Trophoblast cell (in vitro differentiated cells and primary cell): ENCODE results near the gene REC8.

Experiments used
- DNase-seq, 2 donors: peaks; one replicate each; pipeline ENCODE4 v3.0.0-alpha.2; 2016
- H2AFZ ChIP-seq: 2 replicates; pipeline ENCODE4 v1.6.1; 2013; ENCODE audit warnings: low read length, moderate library complexity, mild to moderate bottlenecking; ENCODE audit not compliant: insufficient read depth, poor library complexity
- H2AK5ac ChIP-seq: 2 replicates; pipeline ENCODE4 v1.6.1; 2013; ENCODE audit warnings: mild to moderate bottlenecking, low read length
- H2BK120ac ChIP-seq: 2 replicates; pipeline ENCODE4 v1.6.1; 2013; ENCODE audit warnings: low read length, mild to moderate bottlenecking, moderate library complexity; ENCODE audit not compliant: insufficient read depth, poor library complexity
- H2BK12ac ChIP-seq: 2 replicates; pipeline ENCODE4 v1.6.1; 2013; ENCODE audit warnings: mild to moderate bottlenecking, low read length, moderate library complexity
- H2BK5ac ChIP-seq: 2 replicates; pipeline ENCODE4 v1.6.1; 2013; ENCODE audit warnings: low read length, low read depth, moderate library complexity, mild to moderate bottlenecking; ENCODE audit not compliant: poor library complexity
- H3K14ac ChIP-seq: 2 replicates; pipeline ENCODE4 v1.6.1; 2013; ENCODE audit warnings: mild to moderate bottlenecking, low read length
- H3K18ac ChIP-seq: 2 replicates; pipeline ENCODE4 v1.6.1; 2013; ENCODE audit warnings: mild to moderate bottlenecking, low read length
- H3K23ac ChIP-seq: 2 replicates; pipeline ENCODE4 v1.6.1; 2013; ENCODE audit warnings: low read length
- H3K27ac ChIP-seq: 2 replicates; pipeline ENCODE4 v1.5.1; 2013; ENCODE audit warnings: low read depth, mild to moderate bottlenecking, inconsistent platforms, low read length, moderate library complexity
- H3K27me3 ChIP-seq: 2 replicates; pipeline ENCODE4 v1.6.1; 2013; ENCODE audit warnings: inconsistent platforms, mild to moderate bottlenecking, low read length, moderate library complexity; ENCODE audit not compliant: insufficient read depth
- H3K36me3 ChIP-seq, 2 experiments: 1 replicate in 1 of 2; 2 replicates in 1 of 2; pipeline ENCODE4 v1.6.1; 2013; ENCODE audit warnings: low read length in 2 of 2, mild to moderate bottlenecking in 2 of 2, moderate library complexity in 1 of 2; ENCODE audit not compliant: insufficient read depth in 2 of 2, control insufficient read depth in 1 of 2
- H3K4ac ChIP-seq: 2 replicates; pipeline ENCODE4 v1.6.1; 2013; ENCODE audit warnings: low read depth, mild to moderate bottlenecking, low read length, moderate library complexity
- H3K4me1 ChIP-seq, 2 experiments: 1 replicate in 1 of 2; 2 replicates in 1 of 2; pipeline ENCODE4 v1.6.1; 2013; ENCODE audit warnings: low read length in 2 of 2, mild to moderate bottlenecking in 2 of 2, moderate library complexity in 1 of 2; ENCODE audit not compliant: insufficient read depth in 2 of 2, control insufficient read depth in 1 of 2
- H3K4me2 ChIP-seq: 2 replicates; pipeline ENCODE4 v1.6.1; 2013; ENCODE audit warnings: inconsistent platforms, mild to moderate bottlenecking, low read length, moderate library complexity
- H3K4me3 ChIP-seq: 2 replicates; pipeline ENCODE4 v1.5.1; 2013; ENCODE audit warnings: mild to moderate bottlenecking, low read depth, low read length, inconsistent platforms
- H3K79me1 ChIP-seq: one replicate; pipeline ENCODE4 v1.6.1; 2013; ENCODE audit warnings: low read length
- H3K79me2 ChIP-seq: 2 replicates; pipeline ENCODE4 v1.6.1; 2013; ENCODE audit warnings: low read length, mild to moderate bottlenecking; ENCODE audit not compliant: control insufficient read depth, insufficient read depth, poor library complexity
- H3K9ac ChIP-seq: 2 replicates; pipeline ENCODE4 v1.6.1; 2013; ENCODE audit warnings: mild to moderate bottlenecking, low read length
- H3K9me3 ChIP-seq: 2 replicates; pipeline ENCODE4 v1.6.1; 2013; ENCODE audit warnings: low read depth, mild to moderate bottlenecking, control low read depth, inconsistent platforms, low read length; ENCODE audit not compliant: insufficient read depth
- H4K12ac ChIP-seq: 2 replicates; pipeline ENCODE4 v1.6.1; 2013; ENCODE audit warnings: low read depth, mild to moderate bottlenecking, low read length, moderate library complexity
- H4K8ac ChIP-seq: 2 replicates; pipeline ENCODE4 v1.6.1; 2013; ENCODE audit warnings: low read depth, mild to moderate bottlenecking, low read length, moderate library complexity
- H4K91ac ChIP-seq: one replicate; pipeline ENCODE4 v1.6.1; 2013; ENCODE audit warnings: low read depth, mild to moderate bottlenecking, low read length, moderate library complexity
- WGBS: extraction: QIAGEN DNeasy Blood & Tissue Kit; methylation state at CpG from one replicate; pipeline ENCODE4 v1.1.7; 2013; ENCODE audit warnings: missing lambda C conversion rate; ENCODE audit not compliant: insufficient read length, insufficient coverage; ENCODE audit errors: extremely low coverage; 5-methylcytosine and 5-hydroxymethylcytosine counted together

Gene REC8

DNA sequence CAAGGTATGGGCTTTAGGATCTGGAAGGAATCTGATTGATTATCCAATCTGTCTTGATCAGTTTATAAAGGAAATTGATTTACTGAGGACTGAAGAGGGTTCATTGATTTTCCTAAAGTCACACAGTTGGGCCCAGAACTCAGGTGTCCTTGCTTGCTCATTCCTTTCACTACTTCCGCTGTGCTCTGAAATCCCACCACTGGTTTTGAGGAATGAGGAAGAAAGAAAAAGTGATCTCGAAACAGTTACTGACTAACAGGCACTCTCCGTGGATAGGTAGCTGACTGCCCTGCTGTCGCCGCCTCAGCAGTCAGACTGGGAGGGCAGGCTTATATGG, 41.5 kb upstream of the REC8 start, which contains the start of gene FITM1:
Gene FITM1, plus strand, starts transcription at position 280 of the 337 bp plus-strand sequence. CDS start 905 bp downstream, outside the sequence.
- H2AFZ ChIP-seq, result no peak within 1 kb of the TSS
- WGBS, result no CpG with 5 or more reads among the region's 5 CpGs
- no peak within 1 kb of the TSS for H2BK5ac ChIP-seq

DNA sequence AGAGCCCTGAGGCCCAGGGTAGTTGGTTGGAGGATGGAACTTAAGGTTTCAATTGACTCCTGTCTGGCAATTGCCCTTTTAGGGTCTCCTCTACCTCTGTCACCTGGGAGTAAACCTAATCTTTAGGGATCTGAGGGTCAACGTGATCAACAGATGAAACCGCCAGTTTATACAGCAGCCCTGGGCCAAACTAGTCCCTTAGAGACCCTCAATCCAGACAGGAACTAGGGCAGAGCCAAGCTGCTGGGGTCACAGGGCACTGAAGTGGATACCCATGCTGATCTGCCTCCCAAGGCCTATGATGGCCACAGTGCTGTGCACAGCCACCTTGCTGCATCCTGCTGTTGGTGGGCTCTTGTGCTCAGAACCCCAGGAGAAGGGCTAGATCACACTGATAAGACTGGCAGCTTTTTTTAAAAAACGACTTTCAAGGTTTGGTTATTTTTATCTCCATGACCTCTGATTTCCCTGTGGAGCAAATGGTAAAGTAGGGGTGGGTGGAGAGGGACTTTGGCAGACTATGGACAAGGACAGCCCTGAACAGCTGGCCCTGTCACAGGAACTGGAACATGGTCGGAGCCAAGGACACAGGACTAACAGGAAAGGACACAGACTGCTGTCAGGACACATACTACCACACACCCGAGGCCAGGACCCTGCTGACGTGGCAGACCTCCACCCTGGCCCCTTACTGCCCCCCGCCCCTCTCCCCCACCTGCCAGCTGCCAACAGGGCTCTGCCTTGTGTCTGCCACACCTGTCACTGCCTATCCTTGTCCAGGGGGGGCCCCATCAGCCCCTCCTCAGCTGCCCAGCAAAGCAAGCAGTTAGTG, 40.9 kb upstream of the REC8 start:
- no peak overlapping the region for H4K91ac ChIP-seq
- H3K4me1 ChIP-seq, result peaks cover 0 to 4% of the 10 kb centered on the region in 2 experiments
- no peak overlapping the region for H4K8ac ChIP-seq
- no peak overlapping the region for H3K23ac ChIP-seq
- no peak overlapping the region for H3K4ac ChIP-seq
- no peak overlapping the region for H2AK5ac ChIP-seq
- H3K27me3 ChIP-seq, result no peaks in the 10 kb centered on the region
- WGBS, result no CpG with 5 or more reads among the region's 7 CpGs
- no peak overlapping the region for H2BK5ac ChIP-seq
- H3K4me2 ChIP-seq, result no peak overlapping the region
- no peak overlapping the region for H3K27ac ChIP-seq
- no peak overlapping the region for H3K14ac ChIP-seq
- H3K36me3 ChIP-seq, result no peaks in the 10 kb centered on the region
- no peaks in the 10 kb centered on the region for H3K9me3 ChIP-seq
- H4K12ac ChIP-seq, result no peak overlapping the region
- no peak overlapping the region for H2BK12ac ChIP-seq
- DNase-seq, result no peak
- no peaks in the 10 kb centered on the region for H3K79me1 ChIP-seq
- H3K79me2 ChIP-seq, result no peaks in the 10 kb centered on the region
- H2AFZ ChIP-seq, result no peak overlapping the region
- no peak overlapping the region for H3K4me3 ChIP-seq
- H3K9ac ChIP-seq, result no peak overlapping the region
- H3K18ac ChIP-seq, result no peak overlapping the region
- no peak overlapping the region for H2BK120ac ChIP-seq

More for the DNA sequence above, 41.5 kb upstream of the REC8 start, which contains the start of gene FITM1:
- no peak within 1 kb of the TSS for H4K8ac ChIP-seq
- no peak within 1 kb of the TSS for H4K91ac ChIP-seq
- no peak within 1 kb of the TSS for H3K23ac ChIP-seq
- H3K9me3 ChIP-seq, result no peaks in the 10 kb centered on the region
- H3K79me2 ChIP-seq, result no peaks in the 10 kb centered on the region
- no peaks in the 10 kb centered on the region for H3K36me3 ChIP-seq
- H3K4ac ChIP-seq, result no peak within 1 kb of the TSS
- H3K14ac ChIP-seq, result no peak within 1 kb of the TSS
- H3K4me3 ChIP-seq, result no peak within 1 kb of the TSS
- H2BK120ac ChIP-seq, result no peak within 1 kb of the TSS
- no peak within 1 kb of the TSS for H3K4me2 ChIP-seq
- DNase-seq, result no peak
- H2AK5ac ChIP-seq, result no peak within 1 kb of the TSS
- no peak within 1 kb of the TSS for H3K9ac ChIP-seq
- no peak within 1 kb of the TSS for H2BK12ac ChIP-seq
- peaks cover 0 to 2% of the 10 kb centered on the region in 2 experiments for H3K4me1 ChIP-seq
- H4K12ac ChIP-seq, result no peak within 1 kb of the TSS
- H3K79me1 ChIP-seq, result no peaks in the 10 kb centered on the region
- H3K18ac ChIP-seq, result no peak within 1 kb of the TSS
- H3K27me3 ChIP-seq, result no peaks in the 10 kb centered on the region
- no peak within 1 kb of the TSS for H3K27ac ChIP-seq

DNA sequence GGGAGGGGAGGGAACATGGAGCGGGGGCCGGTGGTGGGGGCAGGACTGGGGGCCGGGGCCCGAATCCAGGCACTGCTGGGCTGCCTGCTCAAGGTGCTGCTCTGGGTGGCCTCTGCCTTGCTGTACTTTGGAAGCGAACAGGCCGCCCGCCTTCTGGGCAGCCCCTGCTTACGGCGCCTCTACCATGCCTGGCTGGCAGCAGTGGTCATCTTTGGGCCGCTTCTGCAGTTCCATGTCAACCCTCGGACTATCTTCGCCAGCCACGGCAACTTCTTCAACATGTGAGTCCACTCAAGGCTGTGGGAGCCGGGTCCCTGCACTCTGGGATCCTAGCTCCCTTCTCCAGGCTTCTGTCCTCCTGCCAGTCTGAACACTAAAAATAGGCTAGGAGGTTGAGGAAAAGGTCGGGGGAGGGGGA, 40.3 kb upstream of the REC8 start:
- Histone ChIP-seq H3K18ac (no peak overlapping the region), H3K14ac (no peak overlapping the region), H3K27me3 (no peaks in the 10 kb centered on the region), H3K4me1 (peaks cover 3 to 6% of the 10 kb centered on the region in 2 experiments), H2BK12ac (no peak overlapping the region), H3K79me2 (peaks cover 3% of the 10 kb centered on the region), H3K36me3 (no peaks in the 10 kb centered on the region), H3K4me2 (no peak overlapping the region), H4K12ac (no peak overlapping the region), H2AFZ (no peak overlapping the region), H3K23ac (no peak overlapping the region), H3K9me3 (no peaks in the 10 kb centered on the region), H2BK5ac (no peak overlapping the region), H2AK5ac (no peak overlapping the region), H3K9ac (no peak overlapping the region), H3K4me3 (no peak overlapping the region), H4K91ac (no peak overlapping the region), H3K4ac (no peak overlapping the region), H3K27ac (no peak overlapping the region), H3K79me1 (peaks cover 5% of the 10 kb centered on the region), H2BK120ac (no peak overlapping the region), H4K8ac (no peak overlapping the region)
- no CpG with 5 or more reads among the region's 15 CpGs for WGBS
- no peak for DNase-seq

DNA sequence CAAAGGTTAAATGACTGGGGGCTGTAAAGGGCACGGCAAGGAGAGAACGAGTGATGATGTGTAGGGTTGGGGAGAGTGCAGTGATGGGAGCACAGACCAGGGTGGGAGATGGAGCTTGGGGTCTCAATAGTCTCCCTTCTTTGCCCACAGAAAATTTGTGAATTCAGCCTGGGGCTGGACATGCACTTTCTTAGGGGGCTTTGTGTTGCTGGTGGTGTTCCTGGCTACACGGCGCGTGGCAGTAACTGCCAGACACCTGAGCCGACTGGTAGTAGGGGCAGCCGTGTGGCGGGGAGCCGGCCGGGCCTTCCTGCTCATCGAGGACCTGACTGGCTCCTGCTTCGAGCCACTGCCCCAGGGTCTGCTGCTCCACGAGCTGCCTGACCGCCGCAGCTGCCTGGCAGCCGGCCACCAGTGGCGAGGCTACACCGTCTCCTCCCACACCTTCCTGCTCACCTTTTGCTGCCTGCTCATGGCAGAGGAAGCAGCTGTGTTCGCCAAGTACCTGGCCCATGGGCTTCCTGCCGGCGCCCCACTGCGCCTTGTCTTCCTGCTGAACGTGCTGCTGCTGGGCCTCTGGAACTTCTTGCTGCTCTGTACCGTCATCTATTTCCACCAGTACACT, 39.7 kb upstream of the REC8 start:
- peaks cover 3% of the 10 kb centered on the region for H3K79me2 ChIP-seq
- no peak overlapping the region for H3K4ac ChIP-seq
- no peak overlapping the region for H3K23ac ChIP-seq
- no peaks in the 10 kb centered on the region for H3K9me3 ChIP-seq
- WGBS, result no CpG with 5 or more reads among the region's 24 CpGs
- H3K4me1 ChIP-seq, result peaks cover 6 to 10% of the 10 kb centered on the region in 2 experiments
- no peak overlapping the region for H4K12ac ChIP-seq
- H4K8ac ChIP-seq, result no peak overlapping the region
- H2AFZ ChIP-seq, result no peak overlapping the region
- H3K4me2 ChIP-seq, result no peak overlapping the region
- H2AK5ac ChIP-seq, result no peak overlapping the region
- no peak overlapping the region for H2BK120ac ChIP-seq
- H3K18ac ChIP-seq, result no peak overlapping the region
- H3K27me3 ChIP-seq, result no peaks in the 10 kb centered on the region
- H4K91ac ChIP-seq, result no peak overlapping the region
- no peak for DNase-seq
- no peak overlapping the region for H3K4me3 ChIP-seq
- H3K79me1 ChIP-seq, result peaks cover 5% of the 10 kb centered on the region
- no peak overlapping the region for H3K9ac ChIP-seq
- no peak overlapping the region for H2BK12ac ChIP-seq
- H3K36me3 ChIP-seq, result no peaks in the 10 kb centered on the region
- no peak overlapping the region for H3K27ac ChIP-seq
- no peak overlapping the region for H3K14ac ChIP-seq
- no peak overlapping the region for H2BK5ac ChIP-seq
